ENCODE data around the gene NFASC. TPM values are rescaled to one million over a fixed set of nuclear protein-coding genes. Genes with fewer than 3 reads are reported as not detected.

The NFASC gene
- total RNA-seq, 2 experiments from 2014 or later: not detected

GRCh38 chr1:204834752-204835151 lies 35.9 kb upstream of the NFASC start:
- CTCF ChIA-PET (ENCODE audit: unreplicated experiment): no interaction called here
- peak; percentile 5 for DNase-seq (ENCODE audit: low spot score)

GRCh38 chr1:204835737-204836136 lies 34.9 kb upstream of the NFASC start:
- H3K4me3 ChIP-seq (ENCODE audit: low read depth, low read length, poor library complexity, severe bottlenecking): no peak overlapping the region

More at GRCh38 chr1:204834752-204835151, 35.9 kb upstream of the NFASC start:
- no peaks in the 10 kb centered on the region for H3K9me3 ChIP-seq (ENCODE audit: low read length)
- BruUV-seq (replicated peaks): no TSS peak
- no peak overlapping the region for H3K27ac ChIP-seq (ENCODE audit: low read depth, low read length, poor library complexity, severe bottlenecking)
- no peak overlapping the region for H2AFZ ChIP-seq (ENCODE audit: low read length)
- no peak overlapping the region for H3K4me3 ChIP-seq (ENCODE audit: low read depth, low read length, poor library complexity, severe bottlenecking)
- no peaks in the 10 kb centered on the region for H3K36me3 ChIP-seq (ENCODE audit: insufficient read depth, low read length)
- H4K20me1 ChIP-seq (ENCODE audit: insufficient read depth, low read length): no peaks in the 10 kb centered on the region
- no peaks in the 10 kb centered on the region for H3K9me2 ChIP-seq (ENCODE audit: insufficient read depth, low read length)
- H3K79me2 ChIP-seq (ENCODE audit: insufficient read depth, low read depth, low read length): no peaks in the 10 kb centered on the region
- 0 out of 2 replicates have a peak, but pooled peaks have one; percentile 17 for TF ChIP-seq CTCF (conservative IDR thresholded peaks at IDR 0.05; ENCODE audit: low read length)
- no peak for TF ChIP-seq EZH2phosphoT487 (IDR thresholded peaks at IDR 0.05; ENCODE audit: borderline replicate concordance, low read depth, low read length)
- H3K4me1 ChIP-seq (ENCODE audit: insufficient read depth, low read length, poor library complexity, severe bottlenecking): no peaks in the 10 kb centered on the region
- intact Hi-C loops (cut with micrococcal nuclease; ENCODE audit: unreplicated experiment): no loop called here
- no peak overlapping the region for H3K4me2 ChIP-seq (ENCODE audit: low read length)
- POLR2A ChIA-PET: no interaction called here

More at GRCh38 chr1:204835737-204836136, 34.9 kb upstream of the NFASC start:
- no peaks in the 10 kb centered on the region for H3K9me3 ChIP-seq (ENCODE audit: low read length)
- H4K20me1 ChIP-seq (ENCODE audit: insufficient read depth, low read length): no peaks in the 10 kb centered on the region
- no peaks in the 10 kb centered on the region for H3K79me2 ChIP-seq (ENCODE audit: insufficient read depth, low read depth, low read length)
- DNase-seq (ENCODE audit: low spot score): no peak
- H3K9me2 ChIP-seq (ENCODE audit: insufficient read depth, low read length): no peaks in the 10 kb centered on the region
- no peaks in the 10 kb centered on the region for H3K4me1 ChIP-seq (ENCODE audit: insufficient read depth, low read length, poor library complexity, severe bottlenecking)
- H2AFZ ChIP-seq (ENCODE audit: low read length): no peak overlapping the region
- intact Hi-C loops (cut with micrococcal nuclease; ENCODE audit: unreplicated experiment): no loop called here
- H3K36me3 ChIP-seq (ENCODE audit: insufficient read depth, low read length): no peaks in the 10 kb centered on the region
- ChIA-PET POLR2A (interaction anchor here (1.4 kb wide), 1 partner anchor 18 kb away, joined by 3 read pairs; no protein-coding TSS in a partner anchor), CTCF (ENCODE audit: unreplicated experiment) (no interaction called here)
- no peak overlapping the region for H3K27ac ChIP-seq (ENCODE audit: low read depth, low read length, poor library complexity, severe bottlenecking)
- BruUV-seq (replicated peaks): no TSS peak
- no peak for TF ChIP-seq EZH2phosphoT487 (IDR thresholded peaks at IDR 0.05; ENCODE audit: borderline replicate concordance, low read depth, low read length)
- no peak for TF ChIP-seq CTCF (conservative IDR thresholded peaks at IDR 0.05; ENCODE audit: low read length)
- no peak overlapping the region for H3K4me2 ChIP-seq (ENCODE audit: low read length)
